Colonic mucosa (tissue), 4 donors: ENCODE data around the gene EDA. TPM values are rescaled to one million over a fixed set of nuclear protein-coding genes. Genes with fewer than 3 reads are reported as not detected.

Source experiments
- DNase-seq: peaks from one replicate; pipeline ENCODE4 v3.0.0-alpha.2; 2020
- H3K27ac ChIP-seq: fragments of 200-600 bp; one replicate; pipeline ENCODE4 v1.8.0; 2021
- H3K27me3 ChIP-seq: fragments of 200-600 bp; one replicate; pipeline ENCODE4 v1.8.0; 2021
- H3K36me3 ChIP-seq: fragments of 200-600 bp; one replicate; pipeline ENCODE4 v1.8.0; 2021
- H3K4me1 ChIP-seq: fragments of 200-600 bp; one replicate; pipeline ENCODE4 v1.8.0; 2021; ENCODE audit warnings: mild to moderate bottlenecking
- H3K4me3 ChIP-seq: fragments of 200-600 bp; one replicate; pipeline ENCODE4 v1.8.0; 2021
- H3K9ac ChIP-seq, 2 donors: one replicate each; pipeline ENCODE4 v1.7.0; 2013; ENCODE audit warnings: control low read depth in 2 of 2, low read depth in 2 of 2, low read length in 2 of 2
- H3K9me3 ChIP-seq: fragments of 200-600 bp; one replicate; pipeline ENCODE4 v1.8.0; 2021
- intact Hi-C: fragments of 100-400 bp; cut with DNase I; formaldehyde crosslinking; loops from one replicate; pipeline ENCODE4 v1.14.1; 2022
- total RNA-seq, 2 donors: library from RNA; stranded (reverse); fragmentation: NEBNext Ultra II Directional in 1 of 2; extraction: Animal tissue kit (Norgen Biotek cat#: 25700) in 1 of 2; gene quantifications; one replicate each; pipeline ENCODE4 v1.2.1, GENCODE V29; 2021
- TF ChIP-seq, protein P1 (sequence below): fragments of 200-600 bp; IDR thresholded peaks from one replicate; pipeline ENCODE4 v1.8.0; 2022; ENCODE audit warnings: antibody characterized with exemption, mild to moderate bottlenecking
- donor health status: healthy.
- donor health status: DM: no; HTN: no; CAD: no.
- donor health status: DM: no; HTN: no; CAD: no.

The EDA gene
- total RNA-seq, 2 donors from 2014 or later = 1.6 to 1.9 TPM

DNA sequence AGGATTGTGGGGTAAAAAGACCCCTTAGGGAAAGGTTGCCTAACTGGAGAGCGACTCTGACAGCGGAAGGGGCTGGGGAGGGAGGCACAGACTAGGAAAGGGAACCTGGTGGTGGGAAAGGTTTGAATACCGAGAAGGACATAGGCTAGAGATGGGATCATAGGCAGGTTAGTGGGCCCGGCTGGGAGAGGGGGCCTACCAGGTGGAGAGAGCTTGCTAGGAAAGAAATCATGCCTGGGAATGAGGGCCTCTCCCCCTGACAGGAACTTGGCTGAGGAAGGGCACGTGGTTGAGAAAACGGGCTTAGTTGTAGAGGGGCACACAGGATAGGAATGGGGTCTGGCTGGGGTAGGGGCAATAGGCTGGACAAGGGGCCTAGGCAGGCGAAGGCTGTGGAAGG is 450.7 kb downstream of the EDA start:
- TF ChIP-seq, protein P1, sequence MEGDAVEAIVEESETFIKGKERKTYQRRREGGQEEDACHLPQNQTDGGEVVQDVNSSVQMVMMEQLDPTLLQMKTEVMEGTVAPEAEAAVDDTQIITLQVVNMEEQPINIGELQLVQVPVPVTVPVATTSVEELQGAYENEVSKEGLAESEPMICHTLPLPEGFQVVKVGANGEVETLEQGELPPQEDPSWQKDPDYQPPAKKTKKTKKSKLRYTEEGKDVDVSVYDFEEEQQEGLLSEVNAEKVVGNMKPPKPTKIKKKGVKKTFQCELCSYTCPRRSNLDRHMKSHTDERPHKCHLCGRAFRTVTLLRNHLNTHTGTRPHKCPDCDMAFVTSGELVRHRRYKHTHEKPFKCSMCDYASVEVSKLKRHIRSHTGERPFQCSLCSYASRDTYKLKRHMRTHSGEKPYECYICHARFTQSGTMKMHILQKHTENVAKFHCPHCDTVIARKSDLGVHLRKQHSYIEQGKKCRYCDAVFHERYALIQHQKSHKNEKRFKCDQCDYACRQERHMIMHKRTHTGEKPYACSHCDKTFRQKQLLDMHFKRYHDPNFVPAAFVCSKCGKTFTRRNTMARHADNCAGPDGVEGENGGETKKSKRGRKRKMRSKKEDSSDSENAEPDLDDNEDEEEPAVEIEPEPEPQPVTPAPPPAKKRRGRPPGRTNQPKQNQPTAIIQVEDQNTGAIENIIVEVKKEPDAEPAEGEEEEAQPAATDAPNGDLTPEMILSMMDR = no peak
- no peak for DNase-seq
- Histone ChIP-seq H3K4me1 (no peaks in the 10 kb centered on the region), H3K9ac (no peak overlapping the region), H3K9me3 (no peaks in the 10 kb centered on the region), H3K27ac (no peak overlapping the region), H3K36me3 (no peaks in the 10 kb centered on the region), H3K4me3 (no peak overlapping the region), H3K27me3 (no peaks in the 10 kb centered on the region)
- intact Hi-C loops = no loop called here

DNA sequence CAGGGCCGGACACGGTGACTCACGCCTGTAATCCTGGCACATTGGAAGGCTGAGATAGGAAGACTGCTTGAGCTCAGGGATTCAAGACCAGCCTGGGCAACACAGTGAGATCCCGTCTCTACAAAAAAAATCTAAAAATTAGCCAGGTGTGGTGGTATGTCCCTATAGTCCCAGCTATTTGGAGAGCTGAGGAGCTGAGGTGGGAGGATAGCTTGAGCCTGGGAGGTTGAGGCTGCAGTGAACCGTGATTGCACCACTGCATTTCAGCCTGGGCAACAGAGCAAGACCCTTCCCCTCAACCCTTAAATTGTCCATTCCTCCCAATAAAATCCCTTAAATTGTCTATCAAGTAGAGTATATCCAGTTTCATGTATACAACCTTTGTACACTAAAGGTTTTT is 463.4 kb downstream of the EDA start:
- Histone ChIP-seq H3K27ac (no peak overlapping the region), H3K4me1 (no peaks in the 10 kb centered on the region), H3K4me3 (no peak overlapping the region), H3K9ac (no peak overlapping the region), H3K9me3 (no peaks in the 10 kb centered on the region), H3K27me3 (no peaks in the 10 kb centered on the region), H3K36me3 (no peaks in the 10 kb centered on the region)
- TF ChIP-seq, protein P1 = no peak
- no peak for DNase-seq
- intact Hi-C loops = no loop called here

DNA sequence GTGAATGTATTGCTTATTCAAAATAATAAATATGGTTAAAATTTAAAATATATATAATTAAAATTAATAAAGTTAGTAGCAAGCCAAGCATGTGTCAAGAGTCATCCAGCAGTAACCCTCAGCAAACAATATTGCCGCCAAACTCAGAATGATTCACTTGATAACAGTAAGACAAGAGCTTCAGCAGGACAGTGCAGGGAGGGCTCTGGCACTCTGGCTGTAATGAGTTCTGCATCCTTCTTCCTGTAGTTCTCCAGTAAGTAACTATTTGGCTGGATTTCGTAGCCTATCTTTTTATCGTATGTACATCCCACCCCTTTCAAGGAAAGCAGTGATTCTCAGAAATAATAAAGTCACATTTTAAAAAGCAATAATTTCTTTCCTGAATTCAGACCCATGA is 464.0 kb downstream of the EDA start:
- DNase-seq = no peak
- Histone ChIP-seq H3K9me3 (no peaks in the 10 kb centered on the region), H3K36me3 (no peaks in the 10 kb centered on the region), H3K4me3 (no peak overlapping the region), H3K9ac (no peak overlapping the region), H3K27me3 (no peaks in the 10 kb centered on the region), H3K4me1 (no peaks in the 10 kb centered on the region), H3K27ac (no peak overlapping the region)
- TF ChIP-seq, protein P1 = no peak
- intact Hi-C loops = no loop called here

DNA sequence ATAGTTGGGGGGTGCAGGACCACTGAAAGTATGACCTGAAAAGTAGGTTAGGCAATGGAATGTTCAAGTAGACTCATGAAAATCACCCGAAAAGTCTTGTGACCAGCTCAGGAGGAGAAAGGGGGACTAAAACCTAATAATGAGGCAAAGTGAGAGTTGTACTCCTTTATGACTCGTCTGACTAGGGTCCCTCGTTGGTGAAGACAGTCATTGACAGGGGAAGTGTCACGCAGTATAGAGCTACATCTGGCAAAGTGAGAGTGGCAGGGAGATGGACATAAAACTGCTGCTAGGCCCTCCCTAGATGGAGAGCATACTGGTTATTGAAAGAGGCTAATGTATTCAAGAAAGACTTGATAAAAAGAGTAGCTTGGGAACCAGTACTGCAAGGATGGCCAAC is 466.8 kb downstream of the EDA start:
- no peaks in the 10 kb centered on the region for H3K4me1 ChIP-seq
- no peak overlapping the region for H3K27ac ChIP-seq
- no peak for DNase-seq
- no peaks in the 10 kb centered on the region for H3K9me3 ChIP-seq
- TF ChIP-seq, protein P1 = no peak
- intact Hi-C loops = no loop called here
- H3K27me3 ChIP-seq = no peaks in the 10 kb centered on the region
- no peak overlapping the region for H3K4me3 ChIP-seq
- H3K9ac ChIP-seq = no peak overlapping the region
- no peaks in the 10 kb centered on the region for H3K36me3 ChIP-seq

- intact Hi-C loops = no loop called here
- no peak overlapping the region for H3K27ac ChIP-seq
- no peaks in the 10 kb centered on the region for H3K36me3 ChIP-seq
- H3K27me3 ChIP-seq = no peaks in the 10 kb centered on the region
- H3K4me1 ChIP-seq = no peaks in the 10 kb centered on the region
- H3K9ac ChIP-seq = no peak overlapping the region
- H3K9me3 ChIP-seq = no peaks in the 10 kb centered on the region
- DNase-seq = no peak
- TF ChIP-seq, protein P1 = no peak
- H3K4me3 ChIP-seq = no peak overlapping the region
Measured at GRCh38 chrX:70084592-70085240, 468.8 kb downstream of the EDA start.
